HFFc6 (cell line): ENCODE data around the gene TMEM87B. TPM values are rescaled to one million over a fixed set of nuclear protein-coding genes. Genes with fewer than 3 reads are reported as not detected.
A peak's percentile ranks its signal among the peaks of the same experiment; 100 is the strongest.

Source experiments
- DNase-seq: peaks from one replicate; pipeline ENCODE4 v3.0.0-alpha.2; 2018
- H3K27ac Mint-ChIP-seq: 2 replicates; pipeline ENCODE4 v1.8.0; 2020; ENCODE audit warnings: mild to moderate bottlenecking, mixed read lengths
- H3K27me3 Mint-ChIP-seq: 2 replicates; pipeline ENCODE4 v1.8.0; 2021; ENCODE audit warnings: mild to moderate bottlenecking, moderate library complexity, mixed read lengths; ENCODE audit not compliant: insufficient read depth
- H3K36me3 Mint-ChIP-seq: 2 replicates; pipeline ENCODE4 v1.8.0; 2021; ENCODE audit warnings: low read depth, mixed read lengths
- H3K4me1 Mint-ChIP-seq: 2 replicates; pipeline ENCODE4 v1.8.0; 2020; ENCODE audit warnings: low read depth, mixed read lengths
- H3K4me3 Mint-ChIP-seq: 2 replicates; pipeline ENCODE4 v1.8.0; 2020; ENCODE audit warnings: mild to moderate bottlenecking, moderate library complexity, mixed read lengths
- H3K9me3 Mint-ChIP-seq: 2 replicates; pipeline ENCODE4 v1.8.0; 2020; ENCODE audit warnings: mild to moderate bottlenecking, mixed read lengths
- total RNA-seq, 6 experiments: library from RNA; stranded (reverse); fragmentation: NEBNext Ultra II Directional; extraction: Animal tissue kit (Norgen Biotek cat#: 25700); gene quantifications; 2 replicates in 1 of 6; 3 replicates in 5 of 6; pipeline ENCODE4 v1.2.3, GENCODE V29; 2021
- TF ChIP-seq, protein P1 (sequence below): fragments of 200-600 bp; sonication (generic); IDR thresholded peaks from 2 replicates; pipeline ENCODE4 v1.5.0; 2021; ENCODE audit warnings: antibody characterized with exemption, mild to moderate bottlenecking

TMEM87B gene
- total RNA-seq, 6 experiments from 2014 or later = 37.9 to 51.6 (median 39.7) TPM

DNA sequence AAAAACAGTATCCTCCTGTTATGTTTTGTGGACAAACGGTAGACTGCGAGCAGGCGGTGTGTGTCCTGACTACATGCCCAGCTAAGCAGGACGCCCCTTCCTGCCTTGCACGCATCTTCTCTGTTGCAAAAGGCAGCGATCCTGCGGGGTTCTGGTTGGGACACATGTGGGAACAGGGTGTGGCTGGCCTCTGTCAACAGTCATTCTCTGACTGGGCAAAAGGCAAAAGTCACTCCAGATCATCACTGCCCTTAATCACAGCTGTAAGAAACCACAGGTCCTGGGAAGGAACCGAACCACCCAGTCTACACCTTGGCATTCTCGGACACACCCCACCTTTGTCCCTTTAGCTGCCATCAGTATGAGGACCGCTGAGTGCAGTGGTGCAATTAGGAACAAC lies 44.3 kb upstream of the TMEM87B start:
- Mint-ChIP-seq H3K36me3 (no peaks in the 10 kb centered on the region), H3K4me3 (no peak overlapping the region), H3K9me3 (no peaks in the 10 kb centered on the region), H3K4me1 (peaks cover 5% of the 10 kb centered on the region; the same call in 1 of the 2 replicates), H3K27me3 (peaks cover 37% of the 10 kb centered on the region), H3K27ac (no peak overlapping the region)
- TF ChIP-seq, protein P1, sequence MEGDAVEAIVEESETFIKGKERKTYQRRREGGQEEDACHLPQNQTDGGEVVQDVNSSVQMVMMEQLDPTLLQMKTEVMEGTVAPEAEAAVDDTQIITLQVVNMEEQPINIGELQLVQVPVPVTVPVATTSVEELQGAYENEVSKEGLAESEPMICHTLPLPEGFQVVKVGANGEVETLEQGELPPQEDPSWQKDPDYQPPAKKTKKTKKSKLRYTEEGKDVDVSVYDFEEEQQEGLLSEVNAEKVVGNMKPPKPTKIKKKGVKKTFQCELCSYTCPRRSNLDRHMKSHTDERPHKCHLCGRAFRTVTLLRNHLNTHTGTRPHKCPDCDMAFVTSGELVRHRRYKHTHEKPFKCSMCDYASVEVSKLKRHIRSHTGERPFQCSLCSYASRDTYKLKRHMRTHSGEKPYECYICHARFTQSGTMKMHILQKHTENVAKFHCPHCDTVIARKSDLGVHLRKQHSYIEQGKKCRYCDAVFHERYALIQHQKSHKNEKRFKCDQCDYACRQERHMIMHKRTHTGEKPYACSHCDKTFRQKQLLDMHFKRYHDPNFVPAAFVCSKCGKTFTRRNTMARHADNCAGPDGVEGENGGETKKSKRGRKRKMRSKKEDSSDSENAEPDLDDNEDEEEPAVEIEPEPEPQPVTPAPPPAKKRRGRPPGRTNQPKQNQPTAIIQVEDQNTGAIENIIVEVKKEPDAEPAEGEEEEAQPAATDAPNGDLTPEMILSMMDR = no peak
- DNase-seq = no peak

DNA sequence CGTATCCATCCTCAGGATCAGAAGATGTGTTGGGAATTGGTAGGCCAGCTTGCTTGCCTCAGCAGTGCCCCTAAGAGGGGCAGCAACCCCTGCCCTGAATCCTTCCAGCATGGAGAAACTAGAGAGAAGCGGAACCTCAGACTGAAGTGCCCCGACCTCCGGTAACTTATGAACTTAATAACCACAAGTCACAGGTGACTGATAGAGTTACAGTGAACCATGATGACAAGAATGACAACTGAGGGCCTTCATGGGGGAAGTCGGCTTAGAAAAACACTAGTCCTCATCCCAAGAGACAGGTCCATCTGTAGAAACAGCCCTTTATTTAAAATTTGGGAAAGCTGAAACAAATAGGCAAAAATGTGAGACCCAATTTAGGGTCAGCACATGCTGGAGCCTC lies 42.5 kb upstream of the TMEM87B start:
- Mint-ChIP-seq H3K4me3 (no peak overlapping the region), H3K9me3 (peaks cover 8% of the 10 kb centered on the region), H3K4me1 (peaks cover 5% of the 10 kb centered on the region; the same call in 1 of the 2 replicates), H3K36me3 (no peaks in the 10 kb centered on the region), H3K27ac (no peak overlapping the region), H3K27me3 (peaks cover 45% of the 10 kb centered on the region)
- TF ChIP-seq, protein P1 = no peak
- no peak for DNase-seq

DNA sequence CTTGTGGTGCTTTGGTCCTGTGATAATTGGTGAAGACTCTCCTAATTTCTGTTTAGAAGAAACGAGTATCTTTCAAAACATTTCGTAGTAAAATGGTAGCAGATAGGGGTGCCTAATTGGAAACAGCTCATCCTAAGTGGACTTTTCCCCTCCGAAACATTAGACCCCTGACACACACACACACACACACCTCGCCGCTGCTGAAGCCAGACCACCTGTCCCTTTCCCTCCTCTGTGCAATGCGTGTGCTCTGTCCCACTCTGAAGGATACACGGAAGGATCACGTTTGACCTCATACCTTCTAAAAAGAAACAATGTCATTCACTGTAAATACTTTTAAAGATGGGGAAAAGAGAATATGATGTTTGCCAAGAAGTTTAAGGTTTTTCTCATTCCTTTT lies 36.2 kb upstream of the TMEM87B start:
- no peak overlapping the region for H3K4me3 Mint-ChIP-seq
- no peaks in the 10 kb centered on the region for H3K36me3 Mint-ChIP-seq
- no peak for DNase-seq
- H3K4me1 Mint-ChIP-seq = peaks cover 10% of the 10 kb centered on the region; the same call in 1 of the 2 replicates
- TF ChIP-seq, protein P1 = no peak
- H3K27me3 Mint-ChIP-seq = peaks cover 44% of the 10 kb centered on the region
- H3K27ac Mint-ChIP-seq = no peak overlapping the region
- peaks cover 10% of the 10 kb centered on the region for H3K9me3 Mint-ChIP-seq

DNA sequence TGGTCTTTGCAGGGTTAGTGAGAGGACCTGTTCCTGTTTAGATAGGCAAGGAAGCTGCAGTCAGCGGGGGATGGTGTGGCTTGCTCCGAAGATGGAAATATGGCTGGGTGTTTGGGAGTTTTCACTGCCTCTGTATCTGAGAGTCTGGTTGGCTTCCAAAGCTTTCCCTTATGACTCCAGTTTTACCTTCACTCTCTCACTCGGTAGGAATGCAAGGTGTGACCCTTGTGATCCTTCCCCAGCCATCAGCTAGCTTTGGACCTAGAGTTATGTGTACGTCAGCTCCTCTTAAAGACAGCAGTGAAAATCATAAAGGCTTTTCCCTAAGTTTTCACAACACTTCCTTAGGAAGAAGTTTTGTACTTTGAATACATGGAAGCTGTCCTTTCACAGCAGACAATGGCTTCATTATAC lies 35.5 kb upstream of the TMEM87B start:
- Mint-ChIP-seq H3K27me3 (peaks cover 44% of the 10 kb centered on the region), H3K9me3 (peaks cover 10% of the 10 kb centered on the region), H3K4me1 (peaks cover 10% of the 10 kb centered on the region; the same call in 1 of the 2 replicates), H3K27ac (no peak overlapping the region), H3K4me3 (no peak overlapping the region), H3K36me3 (no peaks in the 10 kb centered on the region)
- TF ChIP-seq, protein P1 = no peak
- no peak for DNase-seq

DNA sequence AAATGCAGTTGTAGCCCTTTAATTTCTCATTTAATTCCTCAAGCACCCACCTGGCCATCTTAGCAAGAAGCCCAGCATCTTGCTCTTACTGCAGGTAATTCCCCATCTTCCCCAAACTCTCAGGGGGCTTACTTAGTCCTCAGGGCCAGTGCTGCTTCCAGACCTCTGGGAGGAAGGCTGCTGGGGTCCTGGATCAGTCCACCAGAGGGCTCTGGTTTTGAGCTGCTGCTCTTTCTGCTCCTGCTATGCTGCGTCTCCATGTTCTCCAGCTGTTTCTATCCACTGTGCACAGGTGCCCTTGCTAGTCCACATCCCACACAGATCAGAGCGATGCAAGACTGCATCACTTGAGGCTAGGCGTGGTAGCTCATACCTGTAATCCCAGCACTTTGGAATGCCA lies 34.5 kb upstream of the TMEM87B start:
- TF ChIP-seq, protein P1 = peak; percentile 23; the same call in 1 of the 2 replicates
- Mint-ChIP-seq H3K4me1 (peaks cover 5% of the 10 kb centered on the region; the same call in 1 of the 2 replicates), H3K27me3 (peaks cover 44% of the 10 kb centered on the region), H3K36me3 (no peaks in the 10 kb centered on the region), H3K4me3 (no peak overlapping the region), H3K9me3 (peaks cover 10% of the 10 kb centered on the region), H3K27ac (no peak overlapping the region)
- no peak for DNase-seq

DNA sequence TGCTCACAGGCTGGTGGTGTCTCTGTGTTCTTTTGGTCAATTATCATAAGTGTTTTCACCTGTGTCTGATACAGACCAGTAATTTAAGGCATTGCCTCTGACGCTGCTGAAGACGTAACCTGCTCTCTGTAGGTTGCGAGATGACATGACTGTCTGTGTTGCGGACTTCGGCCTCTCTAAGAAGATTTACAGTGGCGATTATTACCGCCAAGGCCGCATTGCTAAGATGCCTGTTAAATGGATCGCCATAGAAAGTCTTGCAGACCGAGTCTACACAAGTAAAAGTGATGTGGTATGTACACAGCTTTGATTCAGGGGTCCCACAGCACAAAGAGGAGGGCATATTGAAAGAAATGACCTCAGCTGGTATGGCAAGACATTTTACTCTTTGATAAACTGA lies 33.8 kb upstream of the TMEM87B start:
- TF ChIP-seq, protein P1 = no peak
- Mint-ChIP-seq H3K36me3 (no peaks in the 10 kb centered on the region), H3K9me3 (peaks cover 10% of the 10 kb centered on the region), H3K4me3 (no peak overlapping the region), H3K27me3 (peaks cover 44% of the 10 kb centered on the region), H3K27ac (no peak overlapping the region), H3K4me1 (0 out of 2 replicates have a peak, but pooled peaks cover 4% of the 10 kb centered on the region)
- DNase-seq = no peak
